ENCODE results near the gene TOM1L1.

- TF ChIP-seq, protein P1, sequence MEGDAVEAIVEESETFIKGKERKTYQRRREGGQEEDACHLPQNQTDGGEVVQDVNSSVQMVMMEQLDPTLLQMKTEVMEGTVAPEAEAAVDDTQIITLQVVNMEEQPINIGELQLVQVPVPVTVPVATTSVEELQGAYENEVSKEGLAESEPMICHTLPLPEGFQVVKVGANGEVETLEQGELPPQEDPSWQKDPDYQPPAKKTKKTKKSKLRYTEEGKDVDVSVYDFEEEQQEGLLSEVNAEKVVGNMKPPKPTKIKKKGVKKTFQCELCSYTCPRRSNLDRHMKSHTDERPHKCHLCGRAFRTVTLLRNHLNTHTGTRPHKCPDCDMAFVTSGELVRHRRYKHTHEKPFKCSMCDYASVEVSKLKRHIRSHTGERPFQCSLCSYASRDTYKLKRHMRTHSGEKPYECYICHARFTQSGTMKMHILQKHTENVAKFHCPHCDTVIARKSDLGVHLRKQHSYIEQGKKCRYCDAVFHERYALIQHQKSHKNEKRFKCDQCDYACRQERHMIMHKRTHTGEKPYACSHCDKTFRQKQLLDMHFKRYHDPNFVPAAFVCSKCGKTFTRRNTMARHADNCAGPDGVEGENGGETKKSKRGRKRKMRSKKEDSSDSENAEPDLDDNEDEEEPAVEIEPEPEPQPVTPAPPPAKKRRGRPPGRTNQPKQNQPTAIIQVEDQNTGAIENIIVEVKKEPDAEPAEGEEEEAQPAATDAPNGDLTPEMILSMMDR (IDR thresholded peaks at IDR 0.05; ENCODE audit: control extremely low read depth in 1 of 3, insufficient read depth in 1 of 3, low read depth in 1 of 3, low read length in 3 of 3): no peak
- TF ChIP-seq SP1 (IDR thresholded peaks at IDR 0.05; ENCODE audit: low read depth, low read length) (no peak), POLR2AphosphoS5 (IDR thresholded peaks at IDR 0.05; ENCODE audit: low read depth, low read length) (no peak), BACH1 (IDR thresholded peaks at IDR 0.05; ENCODE audit: low read length) (no peak), MAX (IDR thresholded peaks at IDR 0.05) (no peak), SIRT6 (IDR thresholded peaks at IDR 0.05; ENCODE audit: low read length) (no peak), TBP (IDR thresholded peaks at IDR 0.05; ENCODE audit: low read depth, low read length) (peak; percentile 37; the same call in 1 of the 2 replicates), CBX8 (IDR thresholded peaks at IDR 0.05; ENCODE audit: borderline replicate concordance, low read depth, low read length) (no peak), GABPA (IDR thresholded peaks at IDR 0.05; ENCODE audit: borderline replicate concordance, insufficient read depth, low read length) (no peak)
Observed at GRCh38 chr17:54899721-54900456, 763 bp upstream of the TOM1L1 start.
